Prostate gland (tissue), 2 donors: ENCODE data around the gene CSMD2. TPM values are rescaled to one million over a fixed set of nuclear protein-coding genes. Genes with fewer than 3 reads are reported as not detected.

Experiments
- DNase-seq: peaks from one replicate; pipeline ENCODE4 v3.0.0-alpha.2; 2019; ENCODE audit warnings: low spot score
- H3K27ac ChIP-seq, 2 donors: fragments of 200-600 bp; sonication (generic); 2 replicates each; pipeline ENCODE4 v1.5.1; 2017 to 2019
- H3K27me3 ChIP-seq: fragments of 200-600 bp; sonication (generic); replicated peaks from 2 replicates; pipeline ENCODE4 v1.5.1; 2019; ENCODE audit not compliant: insufficient read depth
- H3K36me3 ChIP-seq, 2 donors: fragments of 200-600 bp; sonication (generic); 1 replicate in 1 of 2; 2 replicates in 1 of 2; pipeline versions ENCODE4 v1.5.1 to v1.8.1; 2017 to 2019
- H3K4me1 ChIP-seq: fragments of 200-600 bp; sonication (generic); replicated peaks from 2 replicates; pipeline ENCODE4 v1.5.1; 2019
- H3K4me3 ChIP-seq, 2 donors: fragments of 200-600 bp; sonication (generic); 2 replicates each; pipeline ENCODE4 v1.5.1; 2017 to 2019
- H3K9me3 ChIP-seq: fragments of 200-600 bp; sonication (generic); 2 replicates; pipeline ENCODE4 v1.5.1; 2017
- POLR2A ChIP-seq: fragments of 450-650 bp; IDR thresholded peaks from one replicate; pipeline ENCODE4 v1.6.1; 2016; ENCODE audit warnings: antibody characterized with exemption, mild to moderate bottlenecking
- POLR2AphosphoS5 ChIP-seq: sonication (generic); formaldehyde crosslinking; IDR thresholded peaks from one replicate; pipeline ENCODE4 v1.6.1; 2017; ENCODE audit warnings: antibody characterized with exemption
- WGBS: methylation state at CpG from one replicate; pipeline ENCODE4 v1.1.5; 2018; 5-methylcytosine and 5-hydroxymethylcytosine counted together
- intact Hi-C: fragments of 100-400 bp; cut with DNase I; formaldehyde crosslinking; loops from one replicate; pipeline ENCODE4 v1.14.2; 2022
- total RNA-seq, 2 donors: library from RNA; depleted of rRNA; stranded (reverse); fragments of >200 nt; gene quantifications; one replicate each; pipeline ENCODE4 v1.1.0, GENCODE V29; 2016
- TF ChIP-seq, protein P1 (sequence below), 4 experiments: fragments of 200-600 bp in 2 of 4; fragments of 450-650 bp in 2 of 4; sonication (generic) in 2 of 4; IDR thresholded peaks; 1 replicate in 3 of 4; 2 replicates in 1 of 4; pipeline ENCODE4 v1.5.1; 2016 to 2019; ENCODE audit warnings: antibody characterized with exemption in 4 of 4, mild to moderate bottlenecking in 2 of 4, moderate library complexity in 2 of 4

Gene CSMD2
- total RNA-seq = 1 to 10 TPM in 1 of 2 donors, under 1 TPM in 1; 0.14 to 5.5 TPM

DNA sequence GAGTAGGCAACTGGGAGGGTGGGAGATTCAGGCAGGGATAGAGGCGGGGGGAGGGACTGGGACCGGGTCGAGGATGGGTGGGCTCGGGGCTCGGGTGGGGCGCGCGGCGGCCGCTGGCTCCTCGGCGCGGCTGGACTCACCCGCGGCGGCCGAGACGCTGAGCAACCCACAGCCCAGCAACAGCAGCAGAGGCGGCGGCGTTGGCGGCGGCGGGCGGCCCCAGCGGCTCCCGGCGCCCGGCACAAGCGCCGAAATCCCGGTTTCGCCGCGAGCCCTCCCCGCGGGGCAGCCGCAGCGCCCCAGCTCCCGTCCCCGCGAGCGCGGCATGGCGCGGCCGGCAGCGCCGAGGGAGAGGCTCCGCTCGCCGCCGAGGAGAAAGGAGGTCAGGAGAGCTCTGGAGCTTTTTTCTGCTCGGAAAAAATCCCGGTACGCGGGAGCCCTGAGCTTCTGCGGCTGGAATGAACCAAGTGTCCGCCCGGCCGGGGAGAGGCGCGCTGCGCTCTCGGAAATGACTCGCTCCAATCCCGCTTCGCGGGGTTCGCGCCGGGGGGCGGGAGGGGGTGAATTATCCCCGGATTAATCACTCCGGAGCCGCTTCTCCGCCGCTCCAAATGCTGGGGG lies at the start of gene CSMD2:
Gene CSMD2, minus strand, starts transcription at position 460 of the 621 bp plus-strand sequence. Its CDS starts 133 bp downstream, at position 327.
- TF ChIP-seq POLR2AphosphoS5 (no peak), POLR2A (no peak)
- TF ChIP-seq, protein P1, sequence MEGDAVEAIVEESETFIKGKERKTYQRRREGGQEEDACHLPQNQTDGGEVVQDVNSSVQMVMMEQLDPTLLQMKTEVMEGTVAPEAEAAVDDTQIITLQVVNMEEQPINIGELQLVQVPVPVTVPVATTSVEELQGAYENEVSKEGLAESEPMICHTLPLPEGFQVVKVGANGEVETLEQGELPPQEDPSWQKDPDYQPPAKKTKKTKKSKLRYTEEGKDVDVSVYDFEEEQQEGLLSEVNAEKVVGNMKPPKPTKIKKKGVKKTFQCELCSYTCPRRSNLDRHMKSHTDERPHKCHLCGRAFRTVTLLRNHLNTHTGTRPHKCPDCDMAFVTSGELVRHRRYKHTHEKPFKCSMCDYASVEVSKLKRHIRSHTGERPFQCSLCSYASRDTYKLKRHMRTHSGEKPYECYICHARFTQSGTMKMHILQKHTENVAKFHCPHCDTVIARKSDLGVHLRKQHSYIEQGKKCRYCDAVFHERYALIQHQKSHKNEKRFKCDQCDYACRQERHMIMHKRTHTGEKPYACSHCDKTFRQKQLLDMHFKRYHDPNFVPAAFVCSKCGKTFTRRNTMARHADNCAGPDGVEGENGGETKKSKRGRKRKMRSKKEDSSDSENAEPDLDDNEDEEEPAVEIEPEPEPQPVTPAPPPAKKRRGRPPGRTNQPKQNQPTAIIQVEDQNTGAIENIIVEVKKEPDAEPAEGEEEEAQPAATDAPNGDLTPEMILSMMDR (IDR thresholded peaks at IDR 0.05) = no peak
- Histone ChIP-seq H3K4me3 (peak within 1 kb of the TSS; percentile 14 to 37), H3K4me1 (peaks cover 6% of the 10 kb centered on the region), H3K27ac (no peak within 1 kb of the TSS), H3K27me3 (peaks cover 26% of the 10 kb centered on the region), H3K9me3 (no peaks in the 10 kb centered on the region), H3K36me3 (no peaks in the 10 kb centered on the region)
- intact Hi-C loops = loop anchor here (5.0 to 10.0 kb wide), 2 partner anchors 420 to 533 kb away; no protein-coding TSS in a partner anchor
- no peak for DNase-seq
- WGBS = under 1% methylated on average over 65 of the region's 78 CpGs

DNA sequence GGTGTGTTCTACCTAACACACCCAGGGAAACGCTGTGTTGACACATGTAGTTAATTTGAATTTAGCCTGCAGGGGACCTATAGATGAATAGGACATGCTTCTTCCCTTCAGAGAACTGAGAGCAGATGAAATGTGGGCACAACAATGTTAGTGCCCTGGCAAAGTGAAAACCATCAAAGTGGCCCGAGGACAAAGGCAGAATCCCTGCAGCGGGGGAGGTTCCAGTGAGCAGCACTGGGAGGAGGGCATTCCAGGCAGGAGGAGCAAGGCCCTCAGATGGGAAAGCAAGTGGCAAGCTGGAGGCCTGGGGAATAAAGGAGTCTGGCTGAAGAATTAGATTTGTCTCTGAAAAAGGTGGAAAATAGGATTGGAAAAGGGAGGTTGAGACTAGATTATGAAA lies 48.9 kb upstream of the CSMD2 start:
- intact Hi-C loops = no loop called here
- WGBS = 31% methylated on average over 3 of the region's 3 CpGs
- Histone ChIP-seq H3K27me3 (no peaks in the 10 kb centered on the region), H3K4me1 (no peaks in the 10 kb centered on the region), H3K4me3 (no peak overlapping the region), H3K36me3 (no peaks in the 10 kb centered on the region), H3K9me3 (no peaks in the 10 kb centered on the region), H3K27ac (no peak overlapping the region)
- no peak for DNase-seq
- TF ChIP-seq POLR2A (no peak), POLR2AphosphoS5 (no peak)
- TF ChIP-seq, protein P1 (IDR thresholded peaks at IDR 0.05) = no peak

DNA sequence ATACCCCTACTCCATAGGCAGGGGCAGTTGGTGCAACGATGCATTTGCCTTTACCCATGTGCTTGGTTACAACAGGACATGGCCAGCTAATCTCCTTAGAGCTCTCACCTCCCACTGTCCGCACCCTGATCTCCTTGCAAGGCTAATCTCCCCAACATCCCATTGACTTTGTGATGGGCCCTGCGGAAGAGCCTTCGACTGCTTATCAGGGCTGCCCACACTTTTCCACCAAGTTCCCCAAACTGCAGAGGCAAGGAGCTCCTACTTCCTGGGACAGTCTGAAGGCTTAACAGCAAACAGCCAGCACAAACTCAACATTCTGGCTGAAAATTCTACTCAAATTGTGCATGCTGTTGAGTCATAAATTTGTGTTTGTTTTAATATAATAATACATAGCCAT lies 47.6 kb upstream of the CSMD2 start:
- Histone ChIP-seq H3K27ac (no peak overlapping the region), H3K9me3 (no peaks in the 10 kb centered on the region), H3K36me3 (no peaks in the 10 kb centered on the region), H3K27me3 (no peaks in the 10 kb centered on the region), H3K4me3 (no peak overlapping the region), H3K4me1 (no peaks in the 10 kb centered on the region)
- TF ChIP-seq, protein P1 (IDR thresholded peaks at IDR 0.05) = no peak
- TF ChIP-seq POLR2AphosphoS5 = no peak
- no peak for TF ChIP-seq POLR2A
- 85% methylated on average over 4 of the region's 4 CpGs for WGBS
- intact Hi-C loops = no loop called here
- DNase-seq = no peak

DNA sequence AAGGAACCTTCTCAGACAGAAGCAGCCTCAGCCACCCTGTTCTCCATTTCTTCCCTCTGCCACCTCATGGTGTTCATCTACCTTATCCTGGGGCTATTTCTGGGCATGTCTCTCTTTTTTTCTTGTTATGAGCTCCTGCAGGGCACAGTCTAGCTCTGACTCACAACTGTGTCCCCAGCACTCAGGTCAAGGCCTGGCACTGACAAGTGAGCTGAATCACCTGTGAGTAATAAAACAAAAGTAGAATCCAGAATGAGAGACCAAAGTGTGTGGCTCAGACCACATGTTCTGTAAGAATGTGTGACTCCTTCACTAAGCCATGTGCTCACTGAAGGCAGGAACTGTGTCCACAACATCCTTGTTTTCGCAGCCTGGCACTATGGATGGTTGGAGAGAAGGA lies 34.9 kb upstream of the CSMD2 start:
- H3K9me3 ChIP-seq = no peaks in the 10 kb centered on the region

More for the DNA sequence above, 34.9 kb upstream of the CSMD2 start:
- no peaks in the 10 kb centered on the region for H3K27me3 ChIP-seq
- DNase-seq = no peak
- WGBS = 100% methylated on average over 1 of the region's 1 CpG
- no peaks in the 10 kb centered on the region for H3K4me1 ChIP-seq
- H3K36me3 ChIP-seq = no peaks in the 10 kb centered on the region
- no peak overlapping the region for H3K27ac ChIP-seq
- TF ChIP-seq POLR2A (no peak), POLR2AphosphoS5 (no peak)
- TF ChIP-seq, protein P1 (IDR thresholded peaks at IDR 0.05) = no peak
- no peak overlapping the region for H3K4me3 ChIP-seq
- intact Hi-C loops = no loop called here
